Duodenal mucosa (tissue), 2 donors: Measurements from ENCODE around the gene BLM.

Experiments
- H3K27ac ChIP-seq: one replicate; pipeline ENCODE4 v1.7.0; 2013; ENCODE audit warnings: low read depth, low read length
- H3K27me3 ChIP-seq, 2 donors: one replicate each; pipeline ENCODE4 v1.7.0; 2013; ENCODE audit warnings: low read length in 2 of 2, control low read depth in 1 of 2; ENCODE audit not compliant: insufficient read depth in 2 of 2, control insufficient read depth in 1 of 2
- H3K36me3 ChIP-seq, 2 donors: one replicate each; pipeline ENCODE4 v1.7.0; 2013; ENCODE audit warnings: low read length in 2 of 2, control low read depth in 1 of 2; ENCODE audit not compliant: insufficient read depth in 2 of 2, control insufficient read depth in 1 of 2
- H3K4me1 ChIP-seq, 2 donors: one replicate each; pipeline ENCODE4 v1.7.0; 2013; ENCODE audit warnings: low read length in 2 of 2, control low read depth in 1 of 2; ENCODE audit not compliant: insufficient read depth in 2 of 2, control insufficient read depth in 1 of 2
- H3K4me3 ChIP-seq, 2 donors: one replicate each; pipeline ENCODE4 v1.7.0; 2013; ENCODE audit warnings: low read length in 2 of 2, low read depth in 1 of 2
- H3K9ac ChIP-seq, 2 donors: one replicate each; pipeline ENCODE4 v1.7.0; 2013; ENCODE audit warnings: low read length in 2 of 2, low read depth in 1 of 2
- H3K9me3 ChIP-seq, 2 donors: one replicate each; pipeline ENCODE4 v1.7.0; 2013; ENCODE audit warnings: low read length in 2 of 2, control low read depth in 1 of 2; ENCODE audit not compliant: control insufficient read depth in 1 of 2

Gene BLM

DNA sequence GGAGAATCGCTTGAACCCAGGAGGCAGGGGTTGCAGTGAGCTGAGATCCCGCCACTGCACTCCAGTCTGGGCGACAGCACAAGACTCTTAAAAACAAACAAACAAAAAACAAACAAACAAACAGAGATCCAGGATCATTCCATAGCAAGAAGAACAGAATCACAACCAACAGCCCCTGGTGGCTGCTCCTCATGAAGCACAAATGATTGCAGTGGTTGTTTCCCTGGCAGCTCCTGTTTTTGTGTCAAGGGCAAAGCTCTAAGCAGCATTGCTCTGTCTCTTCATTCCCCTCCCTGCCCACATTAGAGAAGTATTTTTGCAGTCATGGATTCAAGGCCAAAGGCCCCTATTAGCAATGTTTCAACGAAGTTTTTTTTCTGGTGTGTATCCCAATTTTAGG, 25.8 kb upstream of the BLM start:
- H3K27me3 ChIP-seq = no peaks in the 10 kb centered on the region
- no peaks in the 10 kb centered on the region for H3K36me3 ChIP-seq
- no peak overlapping the region for H3K9ac ChIP-seq
- no peaks in the 10 kb centered on the region for H3K4me1 ChIP-seq
- no peak overlapping the region for H3K27ac ChIP-seq
- no peak overlapping the region for H3K4me3 ChIP-seq
- H3K9me3 ChIP-seq = no peaks in the 10 kb centered on the region

DNA sequence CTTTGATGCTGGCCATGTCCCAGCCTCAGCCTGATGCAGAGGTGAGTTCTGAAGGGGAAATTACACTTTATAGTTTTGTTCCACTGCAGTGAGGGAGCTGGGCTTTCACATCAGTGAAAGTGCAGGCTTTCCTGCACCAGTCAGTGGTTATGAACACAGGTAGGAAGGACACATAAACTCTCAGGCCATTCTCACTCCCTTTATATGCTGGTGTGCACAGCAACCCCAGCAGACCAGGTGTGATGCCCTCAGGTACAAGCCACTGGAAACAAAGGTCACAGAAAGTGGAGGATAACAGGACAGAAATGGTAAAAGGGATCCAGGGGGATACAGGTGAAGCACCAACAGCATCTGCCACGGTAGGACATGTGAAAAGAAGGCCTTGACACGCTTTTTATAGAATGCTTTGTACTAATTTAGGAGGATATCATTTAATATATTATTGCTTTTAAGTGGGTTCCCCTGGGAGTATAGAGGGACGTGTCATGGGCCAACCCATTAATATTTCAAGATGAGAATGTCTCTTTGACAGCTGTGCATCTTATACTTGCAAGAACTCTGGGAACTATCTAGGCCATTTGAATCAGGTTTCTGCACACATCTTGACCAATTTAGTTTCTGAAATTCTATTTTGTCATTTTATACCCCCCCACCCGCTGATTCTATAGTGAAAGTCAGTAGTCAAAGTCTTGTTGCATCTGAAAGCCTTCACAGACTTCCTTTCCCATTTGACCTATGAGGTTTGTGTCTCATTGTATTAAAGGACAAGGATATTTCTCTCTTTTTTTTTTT, 25.0 kb upstream of the BLM start:
- Histone ChIP-seq H3K27me3 (no peaks in the 10 kb centered on the region), H3K4me1 (no peaks in the 10 kb centered on the region), H3K4me3 (no peak overlapping the region), H3K27ac (no peak overlapping the region), H3K9ac (no peak overlapping the region), H3K9me3 (no peaks in the 10 kb centered on the region), H3K36me3 (no peaks in the 10 kb centered on the region)

DNA sequence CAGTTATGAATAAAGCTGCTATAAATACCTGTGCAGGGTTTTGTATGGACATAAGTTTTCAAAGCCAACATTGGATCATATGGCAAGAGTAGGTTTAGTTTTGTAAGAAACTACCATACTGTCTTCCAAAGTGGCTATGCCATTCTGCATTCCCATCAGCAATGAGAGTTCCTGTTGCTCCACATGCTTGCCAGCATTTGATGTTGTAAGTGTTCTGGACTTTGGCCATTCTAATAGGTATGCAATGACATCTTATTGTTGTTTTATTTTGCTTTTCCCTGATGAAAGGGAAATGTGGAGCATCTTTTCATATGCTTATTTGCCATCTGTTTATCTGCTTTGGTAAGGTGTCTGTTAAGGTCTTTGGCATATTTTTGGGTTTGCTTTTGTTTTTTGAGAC, 22.2 kb upstream of the BLM start:
- Histone ChIP-seq H3K27me3 (no peaks in the 10 kb centered on the region), H3K36me3 (no peaks in the 10 kb centered on the region), H3K4me3 (no peak overlapping the region), H3K9ac (no peak overlapping the region), H3K4me1 (no peaks in the 10 kb centered on the region), H3K27ac (no peak overlapping the region), H3K9me3 (no peaks in the 10 kb centered on the region)

DNA sequence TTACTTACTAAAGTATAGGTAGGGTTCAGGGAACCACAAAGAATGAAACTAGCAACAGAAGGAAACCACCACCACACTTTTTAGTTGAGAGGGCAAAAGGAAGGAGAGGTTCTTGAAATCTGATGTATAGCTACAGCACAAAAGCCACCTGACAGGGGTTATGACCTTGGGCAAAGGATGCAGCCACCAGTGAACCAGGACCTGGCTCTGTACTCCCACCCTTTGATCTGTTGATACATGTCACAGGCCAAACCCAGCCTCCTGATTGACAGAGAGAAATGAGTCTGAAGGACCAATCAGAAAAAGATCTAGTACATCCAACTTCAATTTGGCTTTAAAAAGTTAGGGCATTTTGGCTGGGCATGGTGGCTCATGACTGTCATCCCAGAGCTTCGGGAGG, 20.0 kb upstream of the BLM start:
- no peaks in the 10 kb centered on the region for H3K4me1 ChIP-seq
- no peaks in the 10 kb centered on the region for H3K36me3 ChIP-seq
- no peaks in the 10 kb centered on the region for H3K9me3 ChIP-seq
- H3K4me3 ChIP-seq = no peak overlapping the region
- H3K27me3 ChIP-seq = no peaks in the 10 kb centered on the region
- H3K9ac ChIP-seq = no peak overlapping the region
- no peak overlapping the region for H3K27ac ChIP-seq

DNA sequence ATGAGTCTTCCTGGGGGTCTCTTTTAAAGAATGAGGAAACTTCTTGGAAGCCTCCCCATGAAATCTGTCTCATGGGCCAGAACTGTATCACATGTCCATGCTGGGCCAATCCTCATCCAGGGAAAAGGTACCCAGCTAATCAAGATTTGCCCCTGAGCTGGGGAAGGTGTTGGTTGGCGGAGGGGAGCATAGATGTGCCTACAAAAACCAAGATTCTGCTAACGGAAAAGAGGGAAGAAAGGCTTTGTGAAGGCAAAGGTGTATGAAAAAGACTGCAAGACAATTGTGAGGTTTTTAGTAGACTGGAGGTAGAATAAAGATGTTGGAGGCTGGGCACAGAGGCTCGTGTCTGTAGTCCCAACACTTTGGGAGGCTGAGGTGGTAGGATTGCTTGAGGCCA, 18.5 kb upstream of the BLM start:
- Histone ChIP-seq H3K9me3 (no peaks in the 10 kb centered on the region), H3K4me3 (no peak overlapping the region), H3K36me3 (no peaks in the 10 kb centered on the region), H3K27ac (no peak overlapping the region), H3K9ac (no peak overlapping the region), H3K4me1 (no peaks in the 10 kb centered on the region), H3K27me3 (no peaks in the 10 kb centered on the region)

DNA sequence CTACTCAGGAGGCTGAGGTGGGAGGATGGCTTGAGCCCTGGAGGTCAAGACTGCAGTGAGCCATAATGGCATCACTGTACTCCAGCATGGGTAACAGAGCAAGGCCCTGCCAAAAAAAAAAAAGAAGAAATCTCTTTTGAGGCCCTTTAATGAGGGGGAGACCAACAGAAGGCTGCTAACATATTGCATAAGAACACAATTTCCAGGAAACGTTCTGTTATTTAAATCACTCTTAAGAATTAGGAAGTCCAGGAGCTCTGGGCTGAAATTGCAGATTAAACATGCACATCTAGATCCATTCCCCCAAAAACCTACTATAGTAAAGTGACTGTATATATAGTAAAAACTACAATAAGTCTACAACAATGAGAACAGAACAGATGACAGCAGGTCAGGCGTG, 16.1 kb upstream of the BLM start:
- Histone ChIP-seq H3K4me1 (no peaks in the 10 kb centered on the region), H3K9ac (no peak overlapping the region), H3K27ac (no peak overlapping the region), H3K9me3 (no peaks in the 10 kb centered on the region), H3K27me3 (no peaks in the 10 kb centered on the region), H3K4me3 (no peak overlapping the region), H3K36me3 (no peaks in the 10 kb centered on the region)

DNA sequence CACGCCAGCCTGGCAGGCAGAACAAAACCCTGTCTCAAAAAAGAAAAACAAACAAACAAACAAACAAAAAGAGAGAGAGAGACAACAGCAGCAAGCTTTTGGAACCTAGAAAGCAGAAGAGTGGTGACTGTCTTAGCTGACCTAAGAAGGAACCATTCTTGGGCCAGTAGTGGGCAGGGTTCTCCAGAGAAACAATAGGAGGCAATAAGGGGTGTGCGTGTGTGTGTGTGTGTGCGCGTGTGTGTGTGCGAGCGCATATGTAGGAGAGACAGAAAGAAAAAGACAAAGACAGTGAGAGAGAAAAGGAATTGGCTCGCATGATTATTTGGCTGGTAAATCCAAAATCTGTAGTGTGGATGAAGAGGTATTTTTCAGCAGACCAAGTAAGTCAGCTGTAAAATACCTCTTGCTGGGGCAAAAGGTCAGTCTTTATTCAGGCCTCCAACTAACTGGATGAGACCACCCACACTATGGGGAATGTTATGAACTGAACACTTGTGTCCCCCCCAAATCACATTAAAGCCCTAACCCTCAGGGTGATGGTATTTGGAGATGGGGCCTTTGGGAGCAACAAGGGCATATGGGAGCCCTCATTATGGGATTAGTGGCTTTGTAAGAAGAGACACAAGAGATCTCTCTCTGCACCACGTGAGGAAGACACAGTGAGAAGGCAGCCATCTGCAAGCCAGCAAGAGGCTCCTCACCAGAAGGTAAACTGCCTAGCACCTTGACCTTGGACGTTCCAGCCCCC, 15.1 kb upstream of the BLM start:
- Histone ChIP-seq H3K27me3 (no peaks in the 10 kb centered on the region), H3K9me3 (no peaks in the 10 kb centered on the region), H3K36me3 (no peaks in the 10 kb centered on the region), H3K9ac (no peak overlapping the region), H3K27ac (no peak overlapping the region), H3K4me1 (no peaks in the 10 kb centered on the region), H3K4me3 (no peak overlapping the region)

DNA sequence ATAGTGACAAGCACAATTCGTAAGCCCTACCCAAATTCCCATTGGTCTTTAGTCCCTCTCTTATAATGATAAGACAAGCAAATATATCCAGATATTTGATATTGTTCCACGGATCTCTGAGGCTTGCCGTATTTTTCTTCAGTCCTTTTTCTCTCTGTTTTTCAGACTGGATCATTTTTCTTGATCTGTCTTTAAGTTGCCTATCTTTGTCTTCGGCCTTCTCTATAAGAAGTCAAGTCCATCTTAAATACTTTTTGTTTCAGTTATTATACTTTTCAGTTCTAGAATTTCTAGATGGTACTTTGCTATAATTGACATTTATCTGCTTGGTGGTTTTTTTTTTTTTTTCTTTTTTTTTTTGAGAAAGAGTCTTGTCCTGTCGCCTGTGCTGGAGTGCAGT, 13.7 kb upstream of the BLM start:
- Histone ChIP-seq H3K27me3 (no peaks in the 10 kb centered on the region), H3K36me3 (no peaks in the 10 kb centered on the region), H3K9ac (no peak overlapping the region), H3K9me3 (no peaks in the 10 kb centered on the region), H3K4me3 (no peak overlapping the region), H3K27ac (no peak overlapping the region), H3K4me1 (no peaks in the 10 kb centered on the region)

DNA sequence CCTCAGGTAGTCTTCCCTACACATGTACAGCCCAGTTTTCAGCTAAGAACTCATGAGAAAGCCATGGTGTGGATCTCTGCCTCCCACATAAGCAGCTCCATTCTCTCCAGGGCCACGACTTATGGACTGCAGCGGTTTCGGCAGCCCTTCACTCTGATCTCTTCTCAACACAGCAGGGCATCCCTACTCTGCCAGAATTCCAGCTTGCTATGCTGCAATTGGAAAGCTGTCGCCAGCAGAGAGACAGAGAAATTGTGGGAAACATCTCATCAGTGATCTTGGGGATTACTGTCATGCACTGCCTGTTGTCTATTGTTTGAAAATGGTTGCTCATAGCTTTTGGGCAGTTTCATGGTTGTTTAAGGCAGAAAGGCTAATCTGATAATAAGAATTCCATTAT, 11.9 kb upstream of the BLM start:
- Histone ChIP-seq H3K9ac (no peak overlapping the region), H3K4me3 (no peak overlapping the region), H3K36me3 (no peaks in the 10 kb centered on the region), H3K27me3 (no peaks in the 10 kb centered on the region), H3K27ac (no peak overlapping the region), H3K4me1 (no peaks in the 10 kb centered on the region), H3K9me3 (no peaks in the 10 kb centered on the region)

DNA sequence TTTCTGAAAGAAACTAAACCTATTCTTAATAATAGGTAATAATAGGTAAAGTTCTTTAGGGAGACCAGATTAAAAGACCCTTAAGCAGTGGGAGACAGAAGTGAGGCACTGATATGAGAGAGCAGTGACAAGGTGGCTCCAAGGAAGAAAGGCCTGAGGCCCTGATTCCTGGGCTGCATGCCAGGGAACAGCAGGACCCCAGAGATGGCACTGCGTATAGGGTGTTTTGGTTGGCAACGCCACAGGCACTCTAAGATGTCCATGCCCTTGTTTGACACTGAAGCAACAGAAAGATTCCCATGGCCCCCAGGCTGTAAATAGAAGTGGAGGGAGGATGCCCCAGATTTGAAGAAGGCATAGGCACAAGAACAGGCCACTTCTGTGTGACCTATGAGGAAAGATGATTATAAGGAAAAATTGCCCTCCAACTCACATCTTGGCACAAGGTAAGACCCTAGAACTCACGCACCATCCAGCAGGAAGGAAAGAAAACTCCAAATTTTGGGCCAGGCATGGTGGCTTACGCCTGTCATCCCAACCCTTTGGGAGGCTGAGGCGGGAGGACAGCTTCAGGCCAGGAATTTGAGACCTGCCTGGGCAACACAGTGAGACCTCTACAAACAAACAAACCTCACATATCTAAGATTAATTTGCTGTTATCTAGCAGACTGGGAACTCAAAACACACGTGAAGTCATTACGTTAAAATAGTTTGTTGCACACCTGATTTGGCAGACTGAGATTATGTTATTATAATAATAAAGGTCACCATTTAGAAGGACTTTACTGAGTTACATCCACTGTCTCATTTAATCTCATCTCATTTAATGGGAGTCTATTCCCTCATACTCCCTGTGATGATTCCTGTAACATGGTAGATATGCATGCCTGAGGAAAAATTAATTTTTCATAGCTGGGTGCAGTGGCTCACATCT, 10.5 kb upstream of the BLM start:
- H3K9me3 ChIP-seq = no peaks in the 10 kb centered on the region
- H3K4me1 ChIP-seq = no peaks in the 10 kb centered on the region
- H3K36me3 ChIP-seq = no peaks in the 10 kb centered on the region
- no peaks in the 10 kb centered on the region for H3K27me3 ChIP-seq
- H3K9ac ChIP-seq = no peak overlapping the region
- H3K4me3 ChIP-seq = no peak overlapping the region
- no peak overlapping the region for H3K27ac ChIP-seq
